Erythroblast (primary cell): ENCODE data around the gene NOP10.

Source experiments
- GATA1 ChIP-seq: IDR thresholded peaks from 2 replicates; pipeline ENCODE4 v1.6.1; 2011; ENCODE audit warnings: low read depth, mild to moderate bottlenecking, control low read depth, low read length, moderate library complexity
- POLR2A ChIP-seq: IDR thresholded peaks from 2 replicates; pipeline ENCODE4 v1.6.1; 2011; ENCODE audit warnings: mild to moderate bottlenecking, low read length

- TF ChIP-seq POLR2A (no peak), GATA1 (no peak)
Observed at GRCh38 chr15:34370643-34371042, 27.7 kb upstream of the NOP10 start.
